ENCODE measurements around the gene ANKRD34A.
"Not testable (repeated sequence)": the region's sequence is repeated elsewhere in the genome, so short reads cannot be mapped to it uniquely, and the experiment has no call there.

The ANKRD34A gene

GRCh38 chr1:145946477-145946986, 17.8 kb downstream of the ANKRD34A start:
- no peak for DNase-seq (ENCODE audit: low read depth, low spot score)

- DNase-seq (ENCODE audit: low read depth, low spot score) = no peak
Measured at GRCh38 chr1:145944532-145944931, 19.8 kb downstream of the ANKRD34A start.

DNA sequence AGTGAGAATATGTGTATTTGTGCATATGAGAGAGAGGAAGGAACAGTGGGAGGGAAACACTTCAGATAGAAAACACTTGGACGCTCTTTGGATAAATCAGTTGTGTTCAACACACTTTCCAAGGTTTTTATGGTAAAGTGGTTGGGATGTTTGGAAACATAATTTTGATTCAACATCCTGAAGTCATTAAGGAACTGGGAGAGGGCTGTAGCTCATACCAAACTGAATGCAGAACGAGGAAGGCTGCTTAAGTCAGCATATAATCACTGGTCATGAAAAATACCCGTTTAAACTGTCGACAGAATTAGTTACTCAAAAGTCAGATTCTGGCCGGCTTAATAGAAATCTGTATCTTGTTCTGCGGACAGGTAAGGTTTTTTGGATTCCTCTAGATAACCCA, 21.5 kb downstream of the ANKRD34A start:
- DNase-seq (ENCODE audit: low read depth, low spot score) = no peak

DNA sequence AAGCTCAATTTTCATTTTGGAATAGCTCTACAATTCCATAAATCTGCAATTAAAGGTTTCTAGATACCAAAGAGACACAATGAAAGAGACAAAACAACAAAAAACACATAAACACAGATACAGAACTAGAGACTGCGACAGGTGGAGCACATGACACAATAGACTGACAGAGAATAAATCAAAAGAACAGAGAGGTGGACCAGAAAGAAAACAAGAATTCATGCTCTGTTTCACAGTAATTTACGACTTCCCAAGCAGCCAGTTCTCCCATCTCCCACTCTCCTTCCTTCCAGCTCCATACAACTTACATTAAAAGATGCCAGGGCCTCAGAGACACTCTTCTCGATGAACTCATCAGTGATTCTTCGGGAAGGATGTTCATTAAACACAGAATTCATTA, 22.0 kb downstream of the ANKRD34A start:
- DNase-seq (ENCODE audit: low read depth, low spot score) = no peak

DNA sequence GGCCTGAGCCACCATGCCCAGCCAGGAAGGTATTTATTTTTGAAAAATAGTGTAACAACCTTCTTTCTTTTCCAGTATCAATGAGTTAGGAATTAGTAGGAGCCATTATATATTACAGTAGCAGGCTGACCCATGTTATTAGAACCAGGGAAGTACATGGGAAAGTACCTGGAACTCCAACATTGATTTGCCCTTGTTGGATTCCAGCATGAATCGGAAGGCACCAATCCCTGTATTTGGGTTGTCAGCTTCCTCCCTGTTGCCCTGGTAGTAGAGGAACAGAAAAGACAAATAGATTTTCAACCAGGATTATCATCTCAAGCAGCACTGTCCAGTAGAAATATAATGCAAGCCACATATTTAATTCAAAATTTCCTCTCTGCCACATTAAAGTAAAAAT, 26.9 kb downstream of the ANKRD34A start:
- DNase-seq (ENCODE audit: low read depth, low spot score) = no peak

GRCh38 chr1:145936247-145936646, 28.1 kb downstream of the ANKRD34A start:
- DNase-seq (ENCODE audit: low read depth, low spot score) = no peak

DNA sequence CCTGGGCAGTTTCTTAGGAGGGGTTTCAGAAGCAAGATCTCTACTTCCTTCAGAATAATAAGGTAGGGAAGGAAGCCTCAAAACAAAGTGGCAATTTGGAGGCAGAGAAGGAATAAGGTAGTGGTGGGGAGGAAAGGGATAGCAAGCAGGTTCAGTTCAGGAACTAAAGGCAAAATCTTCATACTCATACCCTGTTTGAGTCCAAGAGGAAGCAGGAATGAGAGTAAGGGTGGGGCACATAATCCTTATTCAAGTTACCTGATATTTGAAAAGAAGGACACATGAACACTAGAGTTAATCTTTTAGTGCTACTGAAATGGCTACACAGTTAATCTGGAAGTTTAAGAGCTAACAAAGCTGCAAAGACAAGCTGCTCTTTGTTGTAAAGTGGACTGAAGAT, 28.7 kb downstream of the ANKRD34A start:
- no peak for DNase-seq (ENCODE audit: low read depth, low spot score)

GRCh38 chr1:145932522-145933009, 31.8 kb downstream of the ANKRD34A start:
- DNase-seq (ENCODE audit: low read depth, low spot score) = peak; percentile 77

GRCh38 chr1:145927916-145928643, 36.3 kb downstream of the ANKRD34A start:
- no peak for DNase-seq (ENCODE audit: low read depth, low spot score)

DNA sequence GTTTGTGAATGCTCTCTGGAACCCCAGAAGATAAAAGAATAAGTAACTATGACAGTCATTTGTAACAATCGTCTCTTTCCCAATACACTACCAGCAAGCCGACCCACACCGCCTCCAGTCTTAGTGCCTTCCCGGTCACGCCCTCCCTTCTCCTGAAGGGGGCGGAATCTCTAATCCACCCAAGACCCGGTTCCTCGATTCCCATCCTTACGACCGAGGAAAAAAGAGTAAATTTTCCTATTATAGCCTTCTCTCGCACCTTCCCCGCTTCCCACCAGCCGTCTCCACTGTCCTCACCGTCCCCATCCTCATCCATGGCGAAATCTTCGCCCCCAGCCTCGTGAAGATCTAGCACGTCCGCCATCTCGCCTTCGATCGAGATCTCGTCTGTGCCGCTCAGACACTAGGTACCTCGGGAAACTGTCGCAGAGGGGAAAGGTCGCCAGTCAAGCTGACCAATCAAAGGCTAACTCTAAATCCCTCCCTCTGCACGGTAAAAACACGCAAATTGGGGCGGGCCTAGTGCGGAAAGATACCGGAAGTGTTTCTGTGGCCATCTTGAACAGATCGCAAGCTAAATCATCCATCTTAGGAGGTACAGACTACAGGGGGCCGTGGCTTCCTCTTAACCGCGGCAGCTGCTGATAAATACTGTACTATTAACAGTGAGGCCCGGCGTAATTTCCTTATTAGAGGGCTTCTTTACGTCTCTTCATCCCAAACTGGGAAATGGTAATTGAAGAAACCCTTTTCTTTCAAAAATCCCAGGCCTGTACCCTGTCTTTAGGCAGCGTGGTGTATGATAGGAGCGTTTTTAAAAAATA, 37.1 kb downstream of the ANKRD34A start, which contains the start of gene RBM8A:
RBM8A (minus strand) TSS at position 422 of the 824 bp plus-strand sequence; CDS start at position 364, 58 bp downstream.
- DNase-seq (ENCODE audit: low read depth, low spot score) = peak; percentile 98

DNA sequence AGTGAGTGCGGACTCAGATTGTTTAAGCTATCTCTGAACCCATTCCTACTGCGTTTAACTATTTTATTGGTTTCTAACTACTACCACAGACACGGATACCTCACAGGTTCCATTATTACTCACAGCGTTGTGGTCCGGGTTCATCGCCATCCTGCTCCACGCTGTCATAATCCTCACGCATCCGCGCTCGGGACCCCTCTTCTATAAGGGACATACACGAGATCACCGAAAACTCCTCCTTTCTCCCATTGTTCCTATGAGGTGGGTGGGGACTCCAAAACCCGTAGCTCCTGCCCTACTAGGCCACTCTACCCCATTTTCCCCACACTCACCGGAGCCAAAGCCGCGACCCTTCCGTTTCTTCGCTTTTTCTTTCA, 37.7 kb downstream of the ANKRD34A start:
- no peak for DNase-seq (ENCODE audit: low read depth, low spot score)

DNA sequence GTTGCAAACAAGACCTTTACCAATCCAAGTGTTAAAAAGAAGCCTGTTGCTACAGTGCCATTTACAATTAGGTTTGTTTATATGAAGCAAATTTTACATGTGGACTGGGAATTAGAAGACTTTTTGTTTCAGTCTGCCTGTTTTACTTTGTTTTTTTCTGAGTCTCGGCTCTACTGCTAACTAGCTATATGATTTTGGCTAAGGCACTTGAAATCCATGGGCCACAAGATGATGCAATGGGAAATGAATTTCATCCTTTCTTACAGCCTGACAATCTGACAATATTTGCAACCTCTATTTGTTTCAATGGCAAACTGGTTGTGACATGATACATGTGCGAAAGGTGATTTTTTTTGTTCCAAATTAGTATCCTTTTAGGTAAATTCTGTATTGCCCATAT, 42.1 kb downstream of the ANKRD34A start:
- no peak for DNase-seq (ENCODE audit: low read depth, low spot score)

GRCh38 chr1:145920297-145920696, 44.1 kb downstream of the ANKRD34A start:
- DNase-seq (ENCODE audit: low read depth, low spot score) = not testable (repeated sequence)

DNA sequence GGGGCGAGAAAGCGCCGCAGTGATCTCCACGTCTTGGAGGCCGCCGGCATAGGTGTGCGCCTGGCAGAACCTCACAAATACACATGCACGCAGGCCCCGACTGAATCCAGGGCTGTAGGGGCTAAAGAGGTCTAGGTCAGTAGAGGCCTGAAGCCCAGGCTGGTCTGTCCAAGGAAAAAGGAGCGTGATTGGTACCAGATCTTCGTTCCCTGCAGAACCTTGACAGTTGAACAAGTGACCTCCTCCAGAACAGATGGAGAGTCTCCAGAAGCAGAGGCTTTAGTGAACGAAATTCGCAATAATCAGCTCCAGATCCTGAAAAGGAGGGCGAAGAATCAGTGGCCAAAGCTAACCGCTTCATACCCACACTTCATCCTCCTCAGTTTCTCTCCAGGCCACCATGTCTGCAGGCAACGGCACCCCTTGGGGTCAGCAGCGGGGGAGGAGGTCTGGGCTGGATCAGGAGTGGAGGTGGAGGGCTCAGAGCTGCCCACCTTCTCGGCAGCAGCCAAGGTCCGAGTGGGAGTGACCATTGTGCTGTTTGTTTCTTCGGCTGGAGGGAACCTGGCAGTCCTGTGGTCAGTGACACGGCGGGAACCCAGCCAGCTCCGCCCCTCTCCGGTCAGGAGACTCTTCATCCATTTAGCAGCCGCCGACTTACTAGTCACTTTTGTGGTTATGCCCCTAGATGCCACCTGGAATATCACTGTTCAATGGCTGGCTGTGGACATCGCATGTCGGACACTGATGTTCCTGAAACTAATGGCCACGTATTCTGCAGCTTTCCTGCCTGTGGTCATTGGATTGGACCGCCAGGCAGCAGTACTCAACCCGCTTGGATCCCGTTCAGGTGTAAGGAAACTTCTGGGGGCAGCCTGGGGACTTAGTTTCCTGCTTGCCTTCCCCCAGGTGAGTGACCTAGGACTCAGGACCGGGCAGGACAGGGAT, 45.1 kb downstream of the ANKRD34A start:
- peak; percentile 64 for DNase-seq (ENCODE audit: low read depth, low spot score)

- peak; percentile 89 for DNase-seq (ENCODE audit: low read depth, low spot score)
Measured at GRCh38 chr1:145918144-145918991, 46.0 kb downstream of the ANKRD34A start, which contains the start of gene PEX11B. TSS of gene PEX11B (minus strand) at chr1:145918717. CDS start at chr1:145918688, 29 bp downstream.

DNA sequence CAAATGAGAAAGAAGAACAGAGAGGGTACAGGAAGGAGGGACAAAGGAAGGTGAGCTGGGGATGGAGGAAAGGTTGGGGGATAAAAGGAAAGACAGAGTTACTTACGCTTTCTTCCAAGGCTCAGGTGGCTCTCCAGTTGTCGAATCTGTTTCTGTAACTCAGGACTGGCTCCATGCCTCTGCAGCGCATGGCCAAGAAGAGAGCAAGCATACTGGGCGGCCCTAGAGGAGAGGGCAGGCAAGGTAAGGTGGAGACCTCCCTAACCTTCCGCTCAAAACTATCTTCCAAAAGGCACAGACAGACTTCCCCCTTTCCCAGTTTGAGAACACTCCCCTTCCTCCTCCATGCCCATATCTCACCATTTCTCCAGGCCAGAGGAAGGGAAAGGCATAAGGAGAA, 46.8 kb downstream of the ANKRD34A start:
- DNase-seq (ENCODE audit: low read depth, low spot score) = no peak

- no peak for DNase-seq (ENCODE audit: low read depth, low spot score)
Measured at GRCh38 chr1:145916745-145917144, 47.6 kb downstream of the ANKRD34A start.

GRCh38 chr1:145912128-145912641, 52.2 kb downstream of the ANKRD34A start:
- DNase-seq (ENCODE audit: low read depth, low spot score) = no peak
